ENCODE results near the gene C1orf21. TPM values are rescaled to one million over a fixed set of nuclear protein-coding genes. Genes with fewer than 3 reads are reported as not detected.

The C1orf21 gene
- total RNA-seq, 1 donor from 2014 or later, result 15.6 TPM

GRCh38 chr1:184664042-184664660, 277.3 kb downstream of the C1orf21 start:
- no peak for DNase-seq (ENCODE audit: low spot score)
- H3K36me3 Mint-ChIP-seq (ENCODE audit: low read depth), result no peaks in the 10 kb centered on the region
- TF ChIP-seq, protein P1, sequence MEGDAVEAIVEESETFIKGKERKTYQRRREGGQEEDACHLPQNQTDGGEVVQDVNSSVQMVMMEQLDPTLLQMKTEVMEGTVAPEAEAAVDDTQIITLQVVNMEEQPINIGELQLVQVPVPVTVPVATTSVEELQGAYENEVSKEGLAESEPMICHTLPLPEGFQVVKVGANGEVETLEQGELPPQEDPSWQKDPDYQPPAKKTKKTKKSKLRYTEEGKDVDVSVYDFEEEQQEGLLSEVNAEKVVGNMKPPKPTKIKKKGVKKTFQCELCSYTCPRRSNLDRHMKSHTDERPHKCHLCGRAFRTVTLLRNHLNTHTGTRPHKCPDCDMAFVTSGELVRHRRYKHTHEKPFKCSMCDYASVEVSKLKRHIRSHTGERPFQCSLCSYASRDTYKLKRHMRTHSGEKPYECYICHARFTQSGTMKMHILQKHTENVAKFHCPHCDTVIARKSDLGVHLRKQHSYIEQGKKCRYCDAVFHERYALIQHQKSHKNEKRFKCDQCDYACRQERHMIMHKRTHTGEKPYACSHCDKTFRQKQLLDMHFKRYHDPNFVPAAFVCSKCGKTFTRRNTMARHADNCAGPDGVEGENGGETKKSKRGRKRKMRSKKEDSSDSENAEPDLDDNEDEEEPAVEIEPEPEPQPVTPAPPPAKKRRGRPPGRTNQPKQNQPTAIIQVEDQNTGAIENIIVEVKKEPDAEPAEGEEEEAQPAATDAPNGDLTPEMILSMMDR (IDR thresholded peaks at IDR 0.05), result peak; percentile 100
- H3K27me3 Mint-ChIP-seq (ENCODE audit: low read depth), result peaks cover 4% of the 10 kb centered on the region
- peaks cover 16% of the 10 kb centered on the region for H3K4me1 Mint-ChIP-seq (ENCODE audit: low read depth)
- no peak overlapping the region for H3K27ac Mint-ChIP-seq (ENCODE audit: unreplicated experiment)
- peak overlapping the region; percentile 68 for H3K4me3 Mint-ChIP-seq (ENCODE audit: unreplicated experiment)
- H3K9me3 Mint-ChIP-seq (ENCODE audit: low read depth), result no peaks in the 10 kb centered on the region

DNA sequence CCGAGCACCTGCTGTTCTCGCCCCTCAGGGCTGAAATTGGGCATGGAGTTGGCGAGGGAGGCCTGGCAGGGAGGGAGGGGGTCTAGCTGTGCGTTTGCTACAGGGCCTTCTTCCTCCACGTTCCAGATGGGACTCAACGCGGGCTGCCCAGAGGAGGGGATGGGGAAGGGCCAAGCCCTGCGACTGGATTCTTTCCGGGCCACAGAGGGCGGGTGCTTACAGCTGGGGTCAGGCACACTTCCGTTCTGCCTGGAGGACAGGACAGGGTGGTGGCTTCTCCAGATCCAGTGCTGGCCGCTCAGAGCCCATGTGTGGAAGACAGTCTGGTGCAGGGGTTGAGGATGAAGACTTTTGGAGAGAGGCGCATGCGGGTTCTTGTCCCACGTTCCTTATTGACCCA, 277.8 kb downstream of the C1orf21 start:
- Mint-ChIP-seq H3K36me3 (ENCODE audit: low read depth) (no peaks in the 10 kb centered on the region), H3K27ac (ENCODE audit: unreplicated experiment) (no peak overlapping the region), H3K9me3 (ENCODE audit: low read depth) (no peaks in the 10 kb centered on the region), H3K4me1 (ENCODE audit: low read depth) (peaks cover 16% of the 10 kb centered on the region), H3K4me3 (ENCODE audit: unreplicated experiment) (no peak overlapping the region), H3K27me3 (ENCODE audit: low read depth) (peaks cover 4% of the 10 kb centered on the region)
- no peak for DNase-seq (ENCODE audit: low spot score)
- TF ChIP-seq, protein P1 (IDR thresholded peaks at IDR 0.05), result no peak

- Mint-ChIP-seq H3K27me3 (ENCODE audit: low read depth) (peaks cover 4% of the 10 kb centered on the region), H3K9me3 (ENCODE audit: low read depth) (no peaks in the 10 kb centered on the region), H3K27ac (ENCODE audit: unreplicated experiment) (no peak overlapping the region), H3K4me1 (ENCODE audit: low read depth) (peaks cover 9% of the 10 kb centered on the region), H3K4me3 (ENCODE audit: unreplicated experiment) (no peak overlapping the region), H3K36me3 (ENCODE audit: low read depth) (no peaks in the 10 kb centered on the region)
- TF ChIP-seq, protein P1 (IDR thresholded peaks at IDR 0.05), result no peak
- no peak for DNase-seq (ENCODE audit: low spot score)
Observed at GRCh38 chr1:184665360-184665759, 278.5 kb downstream of the C1orf21 start.

- peaks cover 7% of the 10 kb centered on the region for H3K27me3 Mint-ChIP-seq (ENCODE audit: low read depth)
- DNase-seq (ENCODE audit: low spot score), result no peak
- no peaks in the 10 kb centered on the region for H3K36me3 Mint-ChIP-seq (ENCODE audit: low read depth)
- no peak overlapping the region for H3K27ac Mint-ChIP-seq (ENCODE audit: unreplicated experiment)
- peaks cover 8% of the 10 kb centered on the region for H3K9me3 Mint-ChIP-seq (ENCODE audit: low read depth)
- TF ChIP-seq, protein P1 (IDR thresholded peaks at IDR 0.05), result no peak
- no peak overlapping the region for H3K4me3 Mint-ChIP-seq (ENCODE audit: unreplicated experiment)
- no peaks in the 10 kb centered on the region for H3K4me1 Mint-ChIP-seq (ENCODE audit: low read depth)
Observed at GRCh38 chr1:184669391-184669790, 282.6 kb downstream of the C1orf21 start.

DNA sequence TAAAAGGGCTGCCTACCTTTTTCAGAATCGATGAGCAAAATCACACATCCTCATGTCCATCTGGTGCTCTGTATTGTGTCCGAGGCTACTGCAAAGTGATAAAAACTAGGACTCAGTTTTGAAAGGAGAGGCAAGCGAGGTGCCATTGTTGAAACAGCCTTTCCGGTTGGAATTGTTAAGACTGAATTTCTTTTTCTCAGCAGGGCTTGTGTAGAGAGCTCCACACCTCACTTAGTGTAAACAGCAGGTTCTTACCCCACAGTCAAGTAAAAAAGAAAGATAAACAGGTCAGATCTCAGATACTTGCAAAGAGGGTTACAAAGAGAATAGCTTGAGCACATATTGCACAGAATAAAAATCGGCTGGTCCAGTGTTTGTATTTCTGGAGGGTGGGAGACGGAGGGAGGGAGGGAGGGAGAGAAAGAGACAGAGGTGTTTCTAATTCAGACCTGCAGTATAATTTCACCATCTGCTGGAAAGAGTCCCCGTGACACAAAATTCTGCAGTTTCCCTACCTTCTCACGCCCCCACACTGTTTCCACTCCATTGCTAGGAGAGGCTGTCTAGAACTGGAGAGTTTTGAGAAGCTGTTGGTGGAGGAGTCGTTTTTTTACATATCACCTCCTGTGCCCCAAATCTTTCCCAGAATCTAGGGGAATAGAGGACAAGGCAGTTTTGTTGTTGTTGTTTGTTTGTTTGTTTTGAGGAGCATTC, 285.3 kb downstream of the C1orf21 start:
- H3K9me3 Mint-ChIP-seq (ENCODE audit: low read depth), result peaks cover 8% of the 10 kb centered on the region
- no peak overlapping the region for H3K27ac Mint-ChIP-seq (ENCODE audit: unreplicated experiment)
- peaks cover 3% of the 10 kb centered on the region for H3K27me3 Mint-ChIP-seq (ENCODE audit: low read depth)
- no peaks in the 10 kb centered on the region for H3K4me1 Mint-ChIP-seq (ENCODE audit: low read depth)
- no peaks in the 10 kb centered on the region for H3K36me3 Mint-ChIP-seq (ENCODE audit: low read depth)
- TF ChIP-seq, protein P1 (IDR thresholded peaks at IDR 0.05), result no peak
- H3K4me3 Mint-ChIP-seq (ENCODE audit: unreplicated experiment), result no peak overlapping the region
- no peak for DNase-seq (ENCODE audit: low spot score)
